ENCODE measurements around the gene SHISAL1. TPM values are rescaled to one million over a fixed set of nuclear protein-coding genes. Genes with fewer than 3 reads are reported as not detected.
A peak's percentile ranks its signal among the peaks of the same experiment; 100 is the strongest.

SHISAL1 gene
- total and polyA plus RNA-seq, 2 donors (not counting 3 experiments of a cell fraction or from before 2014, with no cell fraction given) = 0.01 to 0.07 TPM

GRCh38 chr22:44357966-44358465, 45.3 kb upstream of the SHISAL1 start:
- dilution Hi-C loops (cut with MboI; ENCODE audit: extremely low pct_ligation_motif_present, low sequenced_read_pairs) (no loop called here), intact Hi-C loops (cut with micrococcal nuclease) (no loop called here)
- H3K9me1 ChIP-seq (replicated peaks; ENCODE audit: control insufficient read depth, extremely low read depth, insufficient read depth, low read length) = no peaks in the 10 kb centered on the region
- TF ChIP-seq GATA2 (IDR thresholded peaks at IDR 0.05; ENCODE audit: insufficient read depth, insufficient read length, low read depth, low read length) = no peak
- no peak for TF ChIP-seq MYC (IDR thresholded peaks at IDR 0.05; ENCODE audit: low read depth, low read length)
- no peak for TF ChIP-seq FOS (IDR thresholded peaks at IDR 0.05; ENCODE audit: borderline replicate concordance, insufficient read depth, low read length)
- no peak for TF ChIP-seq POLR2A (IDR thresholded peaks at IDR 0.05; ENCODE audit: low read depth, low read length)
- TF ChIP-seq JUN (IDR thresholded peaks at IDR 0.05; ENCODE audit: borderline replicate concordance, insufficient read depth, insufficient read length, low read depth) = no peak
- no peaks in the 10 kb centered on the region for H3K9me3 ChIP-seq (replicated peaks; ENCODE audit: control insufficient read depth, insufficient read depth, low read length)
- no peak overlapping the region for H3K4me3 ChIP-seq (replicated peaks in 1 of 3; ENCODE audit: insufficient read depth in 1 of 3, low read depth in 1 of 3, low read length in 3 of 3)
- no peaks in the 10 kb centered on the region for H4K20me1 ChIP-seq (replicated peaks; ENCODE audit: control insufficient read depth, extremely low read depth, insufficient read depth, low read length)
- POLR2A ChIA-PET = no interaction called here
- no peaks in the 10 kb centered on the region for H3K79me2 ChIP-seq (ENCODE audit: control insufficient read depth, insufficient read depth, low read length)
- DNase-seq (ENCODE audit: low read depth, low spot score) (no peak), FAIRE-seq (no peak)
- CTCF ChIA-PET = interaction anchor here (1.0 kb wide), 1 partner anchor 20 kb away, joined by 3 read pairs; no protein-coding TSS in a partner anchor
- H3K36me3 ChIP-seq (ENCODE audit: control insufficient read depth in 2 of 2, extremely low read depth in 1 of 2, insufficient read depth in 2 of 2, low read length in 2 of 2) = no peaks in the 10 kb centered on the region
- no peak overlapping the region for H2AFZ ChIP-seq (ENCODE audit: low read depth, low read length)
- peaks cover 11% of the 10 kb centered on the region for H3K4me1 ChIP-seq (ENCODE audit: control insufficient read depth, extremely low read depth, insufficient read depth, low read length)
- H3K4me2 ChIP-seq (ENCODE audit: insufficient read depth, low read length) = no peak overlapping the region
- peaks cover 0 to 2% of the 10 kb centered on the region in 2 experiments for H3K27me3 ChIP-seq (ENCODE audit: control insufficient read depth in 2 of 2, insufficient read depth in 2 of 2, low read length in 2 of 2)
- no TSS peak for BruUV-seq (replicated peaks)
- H3K9ac ChIP-seq (replicated peaks; ENCODE audit: extremely low read depth, insufficient read depth, low read length) = no peak overlapping the region
- H3K27ac ChIP-seq (ENCODE audit: insufficient read depth, low read depth, low read length) = no peak overlapping the region

GRCh38 chr22:44357296-44357965, 44.7 kb upstream of the SHISAL1 start:
- dilution Hi-C loops (cut with MboI; ENCODE audit: extremely low pct_ligation_motif_present, low sequenced_read_pairs) (no loop called here), intact Hi-C loops (cut with micrococcal nuclease) (no loop called here)
- DNase-seq (ENCODE audit: low read depth, low spot score) = no peak
- no peak for TF ChIP-seq JUN (IDR thresholded peaks at IDR 0.05; ENCODE audit: borderline replicate concordance, insufficient read depth, insufficient read length, low read depth)
- TF ChIP-seq EZH2 (IDR thresholded peaks at IDR 0.05; ENCODE audit: borderline replicate concordance, low read depth, low read length, severe bottlenecking) = no peak
- TF ChIP-seq MYC (IDR thresholded peaks at IDR 0.05; ENCODE audit: low read depth, low read length) = no peak
- TF ChIP-seq POLR2A (IDR thresholded peaks at IDR 0.05; ENCODE audit: low read depth, low read length) = no peak
- no peak for TF ChIP-seq MAX (IDR thresholded peaks at IDR 0.05; ENCODE audit: insufficient read depth, insufficient read length)
- no peak for TF ChIP-seq POLR2AphosphoS5 (IDR thresholded peaks at IDR 0.05; ENCODE audit: insufficient read depth, low read depth, low read length)
- peak in 1 of 2 donors; percentile 6 for TF ChIP-seq CTCF (IDR thresholded peaks at IDR 0.05; ENCODE audit: extremely low read depth in 1 of 2, insufficient read depth in 1 of 2, low read depth in 1 of 2, low read length in 2 of 2)
- TF ChIP-seq GATA2 (IDR thresholded peaks at IDR 0.05; ENCODE audit: insufficient read depth, insufficient read length, low read depth, low read length) = peak; percentile 22
- no peak for TF ChIP-seq FOS (IDR thresholded peaks at IDR 0.05; ENCODE audit: borderline replicate concordance, insufficient read depth, low read length)
- BruUV-seq (replicated peaks) = no TSS peak
- H3K4me1 ChIP-seq (ENCODE audit: control insufficient read depth, extremely low read depth, insufficient read depth, low read length) = peaks cover 6% of the 10 kb centered on the region
- no peaks in the 10 kb centered on the region for H3K9me1 ChIP-seq (replicated peaks; ENCODE audit: control insufficient read depth, extremely low read depth, insufficient read depth, low read length)
- H3K9me3 ChIP-seq (replicated peaks; ENCODE audit: control insufficient read depth, insufficient read depth, low read length) = no peaks in the 10 kb centered on the region
- no peak overlapping the region for H3K27ac ChIP-seq (ENCODE audit: insufficient read depth, low read depth, low read length)
- H3K27me3 ChIP-seq (ENCODE audit: control insufficient read depth in 2 of 2, insufficient read depth in 2 of 2, low read length in 2 of 2) = peaks cover 0 to 2% of the 10 kb centered on the region in 2 experiments
- H3K4me2 ChIP-seq (ENCODE audit: insufficient read depth, low read length) = no peak overlapping the region
- ChIA-PET POLR2A (no interaction called here), CTCF (interaction anchor here (1.0 kb wide), 2 partner anchors 21 to 364 kb away, joined by 3 to 4 read pairs; no protein-coding TSS in a partner anchor)
- H3K36me3 ChIP-seq (ENCODE audit: control insufficient read depth in 2 of 2, extremely low read depth in 1 of 2, insufficient read depth in 2 of 2, low read length in 2 of 2) = no peaks in the 10 kb centered on the region
- H2AFZ ChIP-seq (ENCODE audit: low read depth, low read length) = no peak overlapping the region
- no peak for FAIRE-seq
- no peak overlapping the region for H3K4me3 ChIP-seq (replicated peaks in 1 of 3; ENCODE audit: insufficient read depth in 1 of 3, low read depth in 1 of 3, low read length in 3 of 3)
- no peak overlapping the region for H3K9ac ChIP-seq (replicated peaks; ENCODE audit: extremely low read depth, insufficient read depth, low read length)
- no peaks in the 10 kb centered on the region for H3K79me2 ChIP-seq (ENCODE audit: control insufficient read depth, insufficient read depth, low read length)
- no peaks in the 10 kb centered on the region for H4K20me1 ChIP-seq (replicated peaks; ENCODE audit: control insufficient read depth, extremely low read depth, insufficient read depth, low read length)
